NCI-H446 (cell line): ENCODE results near the gene FAM9B.
"Not testable (repeated sequence)": the region's sequence is repeated elsewhere in the genome, so short reads cannot be mapped to it uniquely, and the experiment has no call there.

Experiments used
- DNase-seq, 2 experiments: peaks; one replicate each; lab custom pipeline; 2025; lab: John Stamatoyannopoulos, UW

FAM9B gene

DNA sequence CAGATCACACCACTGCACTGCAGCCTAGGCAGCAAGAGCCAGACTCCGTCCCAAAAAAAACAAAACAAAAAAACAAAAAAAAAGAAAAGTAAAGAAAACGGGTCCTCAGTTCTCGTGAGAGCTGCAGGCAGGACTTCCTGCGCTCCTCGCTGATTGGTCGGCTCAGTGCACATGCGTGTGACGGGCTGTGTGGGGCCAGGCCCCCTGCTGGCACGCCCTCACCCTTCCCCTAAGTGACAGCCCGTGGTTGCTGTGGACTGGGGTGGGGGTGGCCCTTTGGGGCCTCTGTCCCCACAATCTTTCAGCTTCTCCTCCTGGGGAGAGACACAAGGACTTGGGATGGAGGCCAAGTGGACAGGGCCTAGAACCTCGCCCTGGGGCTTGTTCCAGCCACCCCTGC is at the start of gene FAM9B:
Gene FAM9B (minus strand): TSS at position 139 of the 400 bp plus-strand sequence. CDS start 1,141 bp downstream, outside the sequence.
- no peak for DNase-seq

DNA sequence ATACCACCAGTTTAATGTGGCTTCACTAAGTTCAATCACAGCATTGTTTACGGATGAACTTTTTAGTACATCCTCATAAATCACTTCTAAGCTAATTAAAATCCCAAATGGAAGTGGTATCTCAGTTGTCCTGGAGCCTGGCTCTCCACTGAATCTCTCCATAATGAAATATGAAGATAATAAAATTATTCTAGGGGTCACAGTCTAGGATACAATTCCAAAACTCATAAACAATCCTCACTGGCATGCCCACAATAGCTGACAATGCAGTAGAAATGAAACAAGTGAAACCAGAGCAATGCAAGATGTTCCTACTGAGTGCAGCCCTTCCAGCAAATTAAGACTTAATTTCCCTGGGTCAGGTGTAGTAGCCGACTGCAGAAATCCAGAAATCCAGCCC is 47.3 kb upstream of the FAM9B start:
- no peak for DNase-seq

DNA sequence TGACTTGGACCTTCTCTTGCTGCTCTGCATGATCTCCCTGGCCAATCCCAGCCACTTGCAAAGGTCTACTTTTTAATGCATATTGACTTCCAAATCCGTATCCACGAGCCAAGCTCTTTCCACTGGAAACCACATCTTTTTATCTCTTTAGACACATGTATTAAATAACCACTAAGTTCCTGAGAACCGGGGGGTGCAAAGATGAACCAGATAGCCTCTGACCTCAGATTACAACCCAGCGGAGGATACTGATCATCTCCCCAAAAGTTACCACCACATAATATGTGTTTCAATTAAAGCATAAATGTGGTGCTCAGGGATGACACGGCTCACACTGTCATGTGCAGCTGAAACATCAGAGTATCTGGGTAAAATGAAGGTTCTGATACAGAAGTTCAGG is 40.4 kb upstream of the FAM9B start:
- no peak for DNase-seq

DNA sequence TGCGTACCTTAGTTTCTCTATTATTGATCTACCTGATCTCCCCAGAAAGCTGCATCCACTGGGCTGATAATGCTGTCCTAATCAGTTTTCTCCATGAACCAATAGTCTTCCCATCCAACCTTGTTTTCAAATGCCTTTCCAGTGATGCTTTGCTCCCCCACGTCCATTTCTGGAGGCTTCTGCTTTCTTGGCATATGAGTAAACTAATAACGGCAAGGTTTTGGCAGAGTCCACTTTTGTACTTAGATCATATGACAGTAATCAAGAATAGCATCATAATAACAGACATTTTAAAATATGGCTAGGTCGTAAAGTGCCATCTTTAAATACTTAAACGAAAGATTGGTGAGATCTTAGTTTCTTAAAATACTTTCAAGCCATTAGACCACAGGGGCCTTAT is 38.4 kb upstream of the FAM9B start:
- no peak for DNase-seq

DNA sequence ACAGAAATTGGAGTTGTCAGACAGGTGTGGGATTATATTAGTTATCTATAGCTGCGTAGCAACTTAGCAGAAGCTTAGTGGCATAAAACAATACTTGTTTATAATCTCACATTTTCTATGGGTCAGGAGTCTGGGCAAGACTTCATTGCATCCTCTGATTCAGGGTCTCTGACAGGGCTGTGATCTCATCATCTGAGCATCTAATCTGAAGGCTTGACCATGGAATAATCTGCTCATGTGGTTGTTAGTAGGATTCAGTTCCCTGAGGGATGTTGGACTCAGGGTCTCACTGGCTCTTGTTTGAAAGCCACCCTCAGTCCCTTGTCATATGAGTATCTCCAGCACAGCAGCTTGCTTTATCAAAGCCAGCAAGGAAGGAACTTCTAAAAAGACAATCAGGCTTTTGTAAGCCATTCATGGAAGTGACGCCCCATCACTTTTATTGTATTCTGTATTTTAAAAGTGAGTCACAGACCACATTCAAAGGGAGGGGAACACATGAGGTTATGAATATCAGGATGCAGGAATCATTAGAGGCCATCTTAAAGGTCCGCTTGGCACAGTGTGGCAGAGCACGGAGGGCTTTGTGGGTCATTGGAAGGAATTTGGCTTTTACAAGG is 37.2 kb upstream of the FAM9B start:
- DNase-seq = no peak

DNA sequence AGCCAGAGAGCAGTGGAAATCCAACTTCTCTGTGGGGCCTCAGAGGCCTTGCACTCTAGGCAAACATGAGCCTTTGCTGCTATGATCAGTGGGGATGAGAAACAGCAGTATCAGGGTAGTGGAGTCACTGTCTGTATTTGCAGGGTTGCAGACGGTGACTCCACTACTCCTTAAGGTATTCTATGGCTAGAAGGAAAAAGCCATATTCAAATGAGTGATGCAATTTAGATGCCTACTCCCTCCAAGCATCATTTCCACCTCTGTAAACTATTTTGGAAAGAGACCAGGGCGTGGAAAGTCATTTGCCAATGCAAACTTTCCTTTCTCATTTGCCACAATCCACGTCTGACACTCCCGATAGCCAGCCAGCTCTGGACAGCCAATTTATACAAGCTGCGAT is 35.6 kb upstream of the FAM9B start:
- no peak for DNase-seq

DNA sequence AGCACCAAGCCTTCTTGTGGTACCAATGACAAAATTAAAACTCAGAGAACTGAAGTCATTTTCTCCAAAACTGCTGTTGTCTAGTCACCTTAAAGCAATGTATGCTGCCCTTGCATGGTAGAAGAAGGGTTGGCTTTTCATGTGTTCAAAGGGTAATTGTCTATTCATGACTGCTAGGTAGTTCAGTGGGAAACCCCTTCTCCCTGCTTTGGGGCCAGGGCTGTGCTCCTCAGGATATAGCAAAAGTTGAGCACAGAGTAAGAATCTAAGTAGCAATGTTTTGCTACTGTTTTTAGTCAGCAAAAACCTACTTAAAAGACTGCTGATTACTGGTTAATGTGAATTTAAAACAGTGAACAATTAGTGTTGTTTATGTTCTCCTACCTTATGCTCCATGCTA is 30.8 kb upstream of the FAM9B start:
- DNase-seq = no peak

DNA sequence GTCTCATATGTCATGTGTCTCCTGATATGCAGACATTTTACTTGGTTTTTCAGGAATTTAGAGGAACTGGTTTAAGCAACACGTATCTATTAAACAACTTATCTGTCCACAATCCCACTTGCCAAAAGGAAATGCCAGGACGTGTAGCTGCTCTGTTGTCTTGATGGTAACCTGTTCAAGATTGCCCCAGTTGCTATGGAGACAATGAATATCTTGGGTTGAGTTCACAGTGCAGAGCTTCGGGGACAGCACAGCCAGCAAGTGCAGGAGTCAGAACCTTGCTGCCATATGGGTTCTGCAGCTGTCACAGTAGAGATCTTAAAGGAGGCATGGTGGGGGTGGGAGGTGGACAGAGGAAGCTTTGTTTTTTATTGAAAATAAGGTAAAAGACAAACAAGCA is 28.7 kb upstream of the FAM9B start:
- no peak for DNase-seq

DNA sequence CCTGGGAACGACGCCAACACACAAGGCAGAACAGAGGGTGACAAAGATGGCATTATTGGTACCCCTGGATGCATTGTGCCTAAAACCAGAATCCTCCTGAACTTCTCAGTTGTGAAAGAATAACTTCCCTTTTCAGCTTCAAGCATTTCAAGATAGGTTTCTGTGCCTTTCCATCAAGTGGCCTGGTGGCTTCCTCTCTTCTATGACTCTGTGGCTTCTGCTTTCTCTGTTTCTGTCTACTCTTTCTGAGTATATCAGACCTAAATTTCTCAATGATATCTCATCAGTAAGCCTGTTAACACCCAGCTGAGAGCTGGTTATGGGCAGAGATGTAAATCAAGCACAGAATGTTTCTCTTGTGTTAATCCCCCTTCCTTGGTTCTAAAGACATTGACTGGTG is 21.4 kb upstream of the FAM9B start:
- no peak for DNase-seq

DNA sequence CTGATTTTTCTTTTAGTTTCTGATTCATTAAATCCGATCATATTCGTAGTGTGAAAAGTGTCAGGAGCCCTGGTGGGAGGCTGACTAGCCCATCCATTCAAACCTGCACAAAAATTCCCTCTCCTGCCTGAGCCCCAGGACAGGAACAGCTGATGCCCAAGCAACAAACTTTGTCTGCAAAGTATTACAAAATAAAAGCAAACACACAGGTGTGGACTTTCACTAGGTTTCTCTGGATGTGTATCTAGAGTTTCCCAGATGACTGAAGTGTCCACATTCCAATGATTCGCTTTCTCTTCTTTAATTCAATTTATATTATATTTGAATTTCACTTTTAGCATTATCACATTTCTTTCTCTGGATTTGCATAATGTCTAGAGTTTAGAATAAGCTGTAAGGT is 18.2 kb upstream of the FAM9B start:
- no peak for DNase-seq

DNA sequence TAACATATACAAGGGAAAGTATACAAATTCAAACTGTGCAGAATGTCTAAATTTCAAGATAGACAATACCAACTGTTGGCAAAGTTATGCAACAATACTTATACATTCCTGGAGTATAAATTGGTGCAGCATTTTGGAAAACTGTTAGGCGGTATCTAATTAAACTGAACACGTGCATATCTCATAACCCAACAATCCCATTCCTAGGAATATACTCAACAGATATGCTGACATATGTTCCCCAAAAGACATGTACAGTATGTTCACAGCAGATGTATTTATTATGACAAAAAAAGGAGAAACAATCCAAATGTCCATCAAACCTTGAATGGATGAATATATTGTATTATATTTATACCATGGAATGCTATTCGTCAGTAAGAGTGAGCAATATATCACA is 16.4 kb upstream of the FAM9B start:
- DNase-seq = no peak

DNA sequence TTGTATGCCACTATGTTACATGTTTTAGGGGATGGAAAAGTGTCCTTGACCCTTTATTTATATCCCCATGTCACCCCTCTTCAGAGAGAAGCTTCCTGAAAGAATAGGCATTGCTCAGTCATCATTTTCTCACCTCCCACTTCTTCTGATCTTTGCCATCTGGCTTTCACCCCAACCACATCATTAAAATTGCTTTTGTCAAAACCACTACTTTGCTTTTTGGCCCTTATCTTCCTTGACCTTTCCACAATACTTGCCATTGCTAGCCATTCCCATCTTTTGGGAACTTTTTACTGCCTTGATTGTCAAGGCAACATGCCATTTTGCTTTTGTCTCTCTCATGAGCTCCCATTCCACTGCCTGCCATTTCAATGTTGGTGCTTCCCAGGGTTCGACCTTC is 14.9 kb upstream of the FAM9B start:
- DNase-seq = no peak

DNA sequence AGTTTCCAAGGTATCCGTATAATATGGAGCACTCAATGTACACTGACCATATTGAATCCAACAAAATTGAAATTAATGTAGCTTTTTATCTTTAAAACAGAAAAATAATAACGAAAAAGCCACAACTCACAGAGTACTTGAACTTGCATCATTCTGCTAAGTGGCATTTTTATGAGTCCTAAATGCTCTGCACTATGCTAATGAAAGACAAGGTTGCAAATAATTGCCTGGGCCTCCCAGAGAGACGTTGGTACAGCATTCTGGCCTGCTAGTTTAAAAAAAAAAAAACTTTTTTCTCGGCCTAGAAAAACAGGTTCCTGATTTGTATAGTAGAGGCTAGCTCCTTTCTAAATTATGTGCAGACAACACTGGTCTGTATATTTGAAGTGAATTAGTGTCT is 4.3 kb upstream of the FAM9B start:
- no peak for DNase-seq

DNA sequence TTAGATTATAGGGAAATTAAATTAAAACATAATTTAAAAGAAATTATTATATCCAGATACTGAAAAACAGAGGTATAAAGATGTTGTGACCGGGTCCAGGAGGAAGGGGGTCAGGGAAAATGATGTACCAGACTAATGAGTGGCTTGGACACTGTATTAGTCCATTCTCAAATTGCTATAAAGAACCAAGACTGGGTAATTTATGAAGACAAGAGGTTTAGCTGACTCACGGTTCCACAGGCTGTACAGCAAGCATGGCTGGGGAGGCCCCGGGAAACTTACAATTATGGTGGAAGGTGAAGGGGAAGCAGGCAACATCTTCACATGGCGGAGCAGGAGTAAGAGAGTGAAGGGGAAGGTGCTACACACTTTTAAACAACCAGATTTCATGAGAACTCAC is 3.4 kb upstream of the FAM9B start:
- DNase-seq = no peak

DNA sequence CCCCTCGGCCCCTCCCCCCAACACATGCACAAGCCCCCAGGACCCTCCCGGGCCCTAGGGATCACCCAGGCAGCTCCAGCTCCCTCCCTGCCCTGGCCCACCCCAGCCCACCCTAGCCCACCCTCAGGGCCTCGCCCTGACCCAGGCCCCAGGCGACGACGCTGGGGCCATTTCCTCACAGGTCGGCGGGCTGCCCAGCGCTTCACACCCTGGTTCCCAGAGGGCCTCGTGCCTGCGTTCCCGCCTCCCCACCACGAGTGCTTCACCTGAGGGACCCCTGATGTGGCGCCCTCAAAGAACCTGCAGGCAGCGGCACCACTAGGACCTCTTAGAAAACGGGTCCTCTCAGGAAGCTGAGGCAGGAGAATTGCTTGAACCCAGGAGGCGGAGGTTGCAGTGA is 341 bp downstream of the FAM9B start:
- DNase-seq = no peak

DNA sequence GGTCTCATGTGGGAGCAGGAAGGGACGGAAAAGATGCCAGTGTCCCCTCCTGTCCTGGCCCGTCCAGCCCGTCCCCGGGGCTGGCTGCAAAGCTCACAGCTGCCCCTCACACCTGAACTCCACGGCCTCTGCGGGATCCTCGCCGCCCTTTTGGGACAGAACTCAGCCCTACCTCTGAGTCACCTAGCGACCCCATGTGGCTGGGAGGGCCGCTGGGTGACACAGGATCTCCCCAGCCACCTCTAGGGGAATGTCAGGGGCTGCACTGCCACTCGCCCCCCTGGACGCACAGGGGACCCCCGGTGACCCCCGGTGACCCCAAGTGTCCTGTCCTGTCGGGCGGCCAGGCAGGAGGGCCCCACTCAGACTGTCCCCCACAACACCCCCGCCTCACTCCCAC is 748 bp downstream of the FAM9B start:
- no peak for DNase-seq

DNA sequence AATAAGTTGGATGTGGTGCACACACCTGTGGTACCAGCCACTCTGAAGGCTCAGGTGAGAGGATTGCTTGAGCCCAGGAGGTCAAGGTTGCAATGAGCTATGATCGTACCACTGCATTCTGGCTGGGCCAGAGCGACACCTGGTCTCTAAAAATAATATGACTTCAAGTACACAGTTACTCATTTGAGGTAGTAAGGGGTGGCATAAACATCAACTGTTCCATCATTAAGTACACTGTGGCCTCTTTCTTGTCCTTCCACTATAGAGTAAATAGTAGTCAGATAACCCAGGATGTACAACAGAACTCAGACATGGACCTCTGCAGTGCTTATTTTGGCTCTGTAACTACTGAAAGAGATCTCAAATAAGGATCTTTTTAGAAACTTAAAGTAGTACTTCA is 10.6 kb downstream of the FAM9B start:
- DNase-seq = no peak

DNA sequence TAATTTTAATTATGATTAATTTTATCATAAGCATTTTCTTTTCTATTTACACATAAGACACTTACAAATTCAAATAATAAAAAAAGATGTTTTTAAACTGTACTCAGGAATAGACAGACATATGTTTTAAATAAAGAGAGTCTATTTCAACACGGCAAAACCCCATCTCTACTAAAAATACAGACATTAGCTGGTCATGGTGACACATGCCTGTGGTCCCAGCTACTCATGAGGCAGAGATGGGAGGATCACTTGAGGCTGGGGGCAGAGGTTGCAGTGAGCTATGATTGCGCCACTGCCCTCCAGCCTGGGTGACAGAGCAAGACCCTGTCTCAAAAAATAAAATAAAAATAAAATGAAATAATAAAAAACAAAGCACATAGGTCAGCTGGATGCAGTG is 14.8 kb downstream of the FAM9B start:
- DNase-seq = no peak

DNA sequence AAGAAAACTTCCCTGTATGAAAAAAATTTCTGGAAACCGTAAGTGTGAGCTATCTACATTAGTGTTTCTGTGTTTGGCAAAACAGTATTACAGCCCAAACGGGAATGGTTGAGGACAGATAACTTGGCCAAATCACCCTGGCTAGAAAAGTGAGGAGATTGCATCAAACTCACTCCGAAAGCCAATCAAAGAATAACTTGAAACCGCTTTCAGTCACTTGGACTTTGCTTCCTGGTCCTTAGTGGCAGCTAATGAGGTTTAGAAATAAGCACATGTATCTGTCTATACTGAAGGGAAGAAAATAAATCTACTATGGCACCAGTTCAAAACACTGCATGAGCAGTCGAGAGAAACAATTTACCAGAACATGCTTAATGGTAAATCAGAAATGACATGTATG is 15.6 kb downstream of the FAM9B start:
- DNase-seq = not testable (repeated sequence)

DNA sequence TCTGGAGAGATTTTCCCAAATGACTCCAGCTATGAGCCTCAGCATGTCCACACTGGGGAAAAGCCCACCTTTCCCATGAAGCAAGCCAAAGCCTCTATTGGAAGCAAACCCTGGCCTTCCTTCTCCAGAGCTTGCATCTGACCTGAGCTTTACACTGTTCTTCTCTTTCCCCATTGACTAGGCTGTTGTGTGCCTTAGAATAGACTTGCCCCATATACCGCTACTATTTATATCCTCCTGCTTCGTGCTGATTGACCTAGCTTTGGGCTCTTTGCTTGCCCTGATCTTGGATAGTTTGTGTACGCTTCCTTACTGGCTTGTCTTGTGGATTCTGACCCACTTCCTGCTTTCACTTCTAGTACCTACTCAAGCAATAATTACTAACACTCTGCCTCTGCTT is 30.9 kb downstream of the FAM9B start:
- DNase-seq = no peak

DNA sequence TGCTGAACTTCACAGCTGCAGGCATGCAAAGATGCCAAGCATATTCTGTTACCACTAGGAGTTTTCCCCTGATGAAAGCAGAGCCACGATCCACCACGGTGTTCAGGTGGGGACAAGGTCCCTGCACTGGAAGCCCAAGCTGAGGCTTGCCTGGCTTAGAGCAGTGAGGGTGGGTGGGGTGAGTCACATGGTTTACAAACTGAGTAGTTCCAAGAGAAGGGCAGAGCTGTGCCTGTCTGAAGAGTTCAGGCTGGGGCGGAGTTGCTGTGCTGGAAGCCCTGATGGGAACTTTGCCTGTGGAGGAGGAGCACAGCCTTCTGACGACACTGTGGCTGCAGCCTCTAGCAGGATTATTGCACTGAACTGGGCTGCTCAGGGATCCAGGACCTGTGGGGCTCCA is 45.5 kb downstream of the FAM9B start:
- no peak for DNase-seq

DNA sequence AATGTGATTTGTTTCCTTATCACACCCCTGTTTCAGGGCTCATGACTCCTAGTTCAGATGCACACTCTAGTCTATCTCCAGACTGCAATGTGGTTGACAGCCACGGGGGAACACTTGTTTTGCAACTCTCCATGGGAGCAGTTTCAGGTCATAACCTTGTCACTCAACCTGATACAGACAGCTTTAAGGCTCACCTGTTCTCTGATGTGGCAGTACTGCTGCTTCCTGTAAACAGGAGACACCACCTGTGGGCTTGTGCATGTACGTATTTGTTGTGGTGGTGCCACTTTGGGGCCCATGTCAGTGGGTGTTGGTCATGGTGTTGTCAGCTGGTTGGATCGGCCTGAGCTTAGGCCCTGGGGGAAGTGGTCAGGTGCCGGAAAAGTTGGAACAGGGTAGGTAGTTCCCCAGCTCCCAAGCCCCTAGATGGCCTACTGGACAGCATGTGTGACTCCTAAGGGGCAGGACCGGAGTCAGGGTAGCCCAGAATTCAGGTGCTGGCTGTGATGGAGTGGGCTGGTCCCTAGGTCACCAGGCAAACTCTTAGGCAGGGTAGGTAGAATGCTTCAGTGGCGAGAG is 46.2 kb downstream of the FAM9B start:
- no peak for DNase-seq

DNA sequence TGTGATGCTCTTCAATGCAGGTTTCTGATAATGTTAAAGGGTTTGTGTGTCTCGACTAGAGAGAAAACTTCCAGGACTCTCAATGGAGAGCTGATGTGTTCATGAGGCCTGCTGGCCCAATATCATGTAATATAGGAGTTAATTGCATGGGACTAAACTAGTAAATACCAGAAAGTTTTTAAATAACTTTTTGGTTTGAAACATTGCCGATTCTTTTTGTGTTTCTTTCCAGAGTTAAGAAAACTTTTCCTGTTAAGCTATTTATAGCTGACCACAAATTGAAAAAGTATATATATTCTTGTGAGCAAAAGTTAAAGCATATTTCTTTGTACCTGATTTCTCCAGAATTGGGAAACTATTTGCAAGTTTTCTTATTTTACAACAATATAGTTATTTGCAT is 49.7 kb downstream of the FAM9B start:
- no peak for DNase-seq

DNA sequence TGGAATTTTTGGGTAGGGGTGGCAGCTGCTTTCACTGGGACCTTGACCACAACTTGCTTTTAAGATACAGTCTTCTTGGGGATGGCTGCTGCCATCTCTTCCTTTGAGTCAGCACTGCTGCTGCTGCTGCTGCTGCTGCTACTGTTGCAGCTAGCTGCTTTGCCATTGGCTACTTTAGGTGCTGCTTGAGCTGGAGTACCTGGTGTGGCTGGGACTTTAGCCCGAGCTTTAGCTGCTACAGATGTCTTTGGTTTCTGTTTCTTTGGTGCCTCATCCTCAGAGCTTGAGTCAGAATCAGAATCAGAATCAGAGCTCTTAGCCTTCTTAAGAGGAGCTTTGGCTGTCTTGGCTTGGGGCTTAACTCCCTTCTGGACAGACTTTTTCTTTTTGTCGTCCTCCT is 52.2 kb downstream of the FAM9B start:
- DNase-seq = no peak

DNA sequence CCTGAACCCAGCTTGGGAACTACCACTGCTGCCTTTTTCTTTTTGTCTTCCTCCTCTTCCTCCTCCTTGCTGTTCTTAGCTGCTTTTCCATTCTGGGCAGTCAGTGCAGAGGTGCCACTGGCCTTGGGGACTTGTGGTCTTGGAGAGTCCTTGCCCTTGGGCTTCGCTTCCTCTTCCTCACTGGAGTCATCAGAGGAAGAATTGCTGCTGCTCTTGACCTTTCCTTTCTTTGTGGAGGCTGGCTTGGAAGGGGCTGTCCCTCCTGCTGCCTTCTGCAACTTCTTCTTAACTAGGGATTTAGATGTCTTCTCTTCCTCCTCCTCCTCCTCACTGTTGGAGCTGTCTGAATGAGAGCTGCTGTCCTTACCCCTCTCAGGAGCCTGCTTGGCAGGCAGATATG is 53.2 kb downstream of the FAM9B start:
- no peak for DNase-seq
